HCT116 (cell line): ENCODE results near the gene TPT1. TPM values are rescaled to one million over a fixed set of nuclear protein-coding genes. Genes with fewer than 3 reads are reported as not detected.

Experiments
- ATAC-seq: fragments of 200-7000 bp; cut with Tn5 transposase; 2 replicates; pipeline ENCODE4 v1.9.1; 2020; ENCODE audit warnings: mild to moderate bottlenecking, moderate library complexity
- BruUV-seq: library from RNA; stranded (reverse); fragments of 400-500 nt; replicated peaks from 2 replicates; lab custom pipeline; 2021; lab: Mats Ljungman, UMichigan
- CTCF ChIA-PET: fragments of 300-600 bp; sonication (Branson Sonifier 250); formaldehyde crosslinking; loops from one replicate; lab custom pipeline; 2021; ENCODE audit warnings: antibody characterized with exemption; lab: Charles Lee
- POLR2A ChIA-PET: fragments of 300-600, 350-600 bp; sonication (Branson Sonifier 250); formaldehyde crosslinking; loops from one replicate; lab custom pipeline; 2021; ENCODE audit warnings: antibody characterized with exemption; lab: Charles Lee
- RAD21 ChIA-PET, 2 experiments: fragments of 300-600 bp; sonication (Branson Sonifier 250); formaldehyde crosslinking; loops; one replicate each; lab custom pipeline; 2023; ENCODE audit warnings: low total read pairs in 2 of 2; ENCODE audit not compliant: uncharacterized antibody in 2 of 2, unreplicated experiment in 2 of 2, low non-redundant PET in 1 of 2; lab: Charles Lee
- DNase-seq: peaks from one replicate; pipeline ENCODE4 v3.0.0-alpha.2; 2010; ENCODE audit warnings: low read depth, low spot score
- H2AFZ ChIP-seq: fragments of 200-600 bp; shearing (Covaris generic), sonication (generic); 2 replicates; pipeline ENCODE4 v1.6.1; 2017; ENCODE audit warnings: low read depth, mixed run types, mixed read lengths, antibody characterized with exemption, low read length; ENCODE audit not compliant: poor library complexity, severe bottlenecking
- H3K27ac ChIP-seq: 2 replicates; pipeline ENCODE4 v1.5.1; 2012; ENCODE audit warnings: low read depth, low read length
- H3K27me3 ChIP-seq: fragments of 200-600 bp; sonication (generic); 2 replicates; pipeline ENCODE4 v1.6.1; 2016; ENCODE audit warnings: mixed run types, low read length, mixed read lengths; ENCODE audit not compliant: insufficient read depth
- H3K36me3 ChIP-seq, 2 experiments: fragments of 200-500 bp in 1 of 2; fragments of 200-600 bp in 1 of 2; sonication (Bioruptor generic) in 1 of 2; sonication (generic) in 1 of 2; 2 replicates each; pipeline versions ENCODE4 v1.5.1 to v1.6.1; 2014 to 2016; ENCODE audit warnings: low read length in 2 of 2, inconsistent platforms in 1 of 2, mixed read lengths in 1 of 2, mixed run types in 1 of 2; ENCODE audit not compliant: insufficient read depth in 2 of 2, control insufficient read depth in 1 of 2
- H3K4me1 ChIP-seq, 2 experiments: fragments of 200-600 bp in 1 of 2; sonication (generic) in 1 of 2; 2 replicates each; pipeline versions ENCODE4 v1.5.1 to v1.6.1; 2012 to 2017; ENCODE audit warnings: low read length in 2 of 2, inconsistent platforms in 1 of 2, mild to moderate bottlenecking in 1 of 2, mixed read lengths in 1 of 2, mixed run types in 1 of 2, moderate library complexity in 1 of 2; ENCODE audit not compliant: insufficient read depth in 2 of 2, control insufficient read depth in 1 of 2
- H3K4me2 ChIP-seq: fragments of 200-600 bp; sonication (generic); 2 replicates; pipeline ENCODE4 v1.6.1; 2017; ENCODE audit warnings: mixed run types, low read length, mixed read lengths
- H3K4me3 ChIP-seq, 2 experiments: fragments of 200-600 bp in 1 of 2; sonication (generic) in 1 of 2; replicated peaks in 1 of 2; 2 replicates each; pipeline ENCODE4 v1.5.1; 2011 to 2016; ENCODE audit warnings: low read length in 2 of 2, control low read depth in 1 of 2, low read depth in 1 of 2, mild to moderate bottlenecking in 1 of 2, mixed read lengths in 1 of 2, mixed run types in 1 of 2
- H3K79me2 ChIP-seq: fragments of 200-600 bp; sonication (generic); 2 replicates; pipeline ENCODE4 v1.6.1; 2017; ENCODE audit warnings: mild to moderate bottlenecking, mixed run types, low read length, moderate library complexity, mixed read lengths; ENCODE audit not compliant: insufficient read depth
- H3K9ac ChIP-seq: fragments of 200-600 bp; sonication (generic); 2 replicates; pipeline ENCODE4 v1.6.1; 2016; ENCODE audit warnings: low read length, mixed read lengths
- H3K9me2 ChIP-seq: fragments of 200-600 bp; sonication (generic), shearing (Covaris generic); 2 replicates; pipeline ENCODE4 v1.6.1; 2017; ENCODE audit warnings: mixed run types, mild to moderate bottlenecking, moderate library complexity; ENCODE audit not compliant: insufficient read depth
- H3K9me3 ChIP-seq, 2 experiments: fragments of 200-500 bp in 1 of 2; fragments of 200-600 bp in 1 of 2; sonication (Bioruptor generic) in 1 of 2; sonication (generic) in 1 of 2; 2 replicates each; pipeline ENCODE4 v1.6.1; 2014 to 2017; ENCODE audit warnings: low read length in 2 of 2, mixed read lengths in 2 of 2, inconsistent platforms in 1 of 2, low read depth in 1 of 2, mild to moderate bottlenecking in 1 of 2, mixed run types in 1 of 2, moderate library complexity in 1 of 2; ENCODE audit not compliant: control insufficient read depth in 1 of 2, insufficient read depth in 1 of 2
- H4K20me1 ChIP-seq: fragments of 200-600 bp; sonication (generic), shearing (Covaris generic); 2 replicates; pipeline ENCODE4 v1.6.1; 2017; ENCODE audit warnings: mixed run types, mild to moderate bottlenecking, moderate library complexity; ENCODE audit not compliant: insufficient read depth
- CBX3 ChIP-seq: IDR thresholded peaks from 2 replicates; pipeline ENCODE4 v1.6.1; 2012; ENCODE audit warnings: low read depth
- ELF1 ChIP-seq: IDR thresholded peaks from 2 replicates; pipeline ENCODE4 v1.6.1; 2012; ENCODE audit warnings: low read depth, borderline replicate concordance
- EZH2phosphoT487 ChIP-seq: fragments of 200-600 bp; IDR thresholded peaks from 2 replicates; pipeline ENCODE4 v1.6.1; 2018; ENCODE audit warnings: antibody characterized with exemption, borderline replicate concordance
- FOSL1 ChIP-seq: IDR thresholded peaks from 2 replicates; pipeline ENCODE4 v1.6.1; 2012; ENCODE audit warnings: low read depth
- JUND ChIP-seq: IDR thresholded peaks from 2 replicates; pipeline ENCODE4 v1.6.1; 2012
- RAD21 ChIP-seq: IDR thresholded peaks from 2 replicates; pipeline ENCODE4 v1.6.1; 2012; ENCODE audit warnings: low read depth, mild to moderate bottlenecking
- SP1 ChIP-seq: IDR thresholded peaks from 2 replicates; pipeline ENCODE4 v1.6.1; 2012; ENCODE audit warnings: low read depth
- ZBTB33 ChIP-seq: IDR thresholded peaks from 2 replicates; pipeline ENCODE4 v1.6.1; 2011; ENCODE audit warnings: mild to moderate bottlenecking, low read length, moderate library complexity; ENCODE audit not compliant: insufficient replicate concordance; ENCODE audit errors: extremely low read depth
- intact Hi-C: fragments of 100-400 bp; cut with micrococcal nuclease; formaldehyde crosslinking; loops from 2 replicates; pipeline ENCODE4 v1.10.0; 2022
- total RNA-seq: library from RNA; stranded (reverse); gene quantifications from one replicate; pipeline ENCODE4 v1.2.1, GENCODE V29; 2021; ENCODE audit not compliant: unreplicated experiment
- TF ChIP-seq, protein P1 (sequence below), 3 experiments: fragments of 200-600 bp in 1 of 3; sonication (generic) in 1 of 3; IDR thresholded peaks in 2 of 3; conservative IDR thresholded peaks in 1 of 3; 2 replicates each; pipeline ENCODE4 v1.5.1; 2012 to 2017; ENCODE audit warnings: low read depth in 2 of 3, low read length in 2 of 3, antibody characterized with exemption in 1 of 3, borderline replicate concordance in 1 of 3, control low read depth in 1 of 3, mild to moderate bottlenecking in 1 of 3, mixed read lengths in 1 of 3, mixed run types in 1 of 3, moderate library complexity in 1 of 3; ENCODE audit not compliant: insufficient read depth in 1 of 3
- TF ChIP-seq, protein P2 (sequence below): IDR thresholded peaks from 2 replicates; pipeline ENCODE4 v1.6.1; 2012

Gene TPT1
- total RNA-seq, 1 experiment from 2014 or later: 2,859 TPM

GRCh38 chr13:45301263-45301662, 39.7 kb downstream of the TPT1 start (continued):
- TF ChIP-seq, protein P1, sequence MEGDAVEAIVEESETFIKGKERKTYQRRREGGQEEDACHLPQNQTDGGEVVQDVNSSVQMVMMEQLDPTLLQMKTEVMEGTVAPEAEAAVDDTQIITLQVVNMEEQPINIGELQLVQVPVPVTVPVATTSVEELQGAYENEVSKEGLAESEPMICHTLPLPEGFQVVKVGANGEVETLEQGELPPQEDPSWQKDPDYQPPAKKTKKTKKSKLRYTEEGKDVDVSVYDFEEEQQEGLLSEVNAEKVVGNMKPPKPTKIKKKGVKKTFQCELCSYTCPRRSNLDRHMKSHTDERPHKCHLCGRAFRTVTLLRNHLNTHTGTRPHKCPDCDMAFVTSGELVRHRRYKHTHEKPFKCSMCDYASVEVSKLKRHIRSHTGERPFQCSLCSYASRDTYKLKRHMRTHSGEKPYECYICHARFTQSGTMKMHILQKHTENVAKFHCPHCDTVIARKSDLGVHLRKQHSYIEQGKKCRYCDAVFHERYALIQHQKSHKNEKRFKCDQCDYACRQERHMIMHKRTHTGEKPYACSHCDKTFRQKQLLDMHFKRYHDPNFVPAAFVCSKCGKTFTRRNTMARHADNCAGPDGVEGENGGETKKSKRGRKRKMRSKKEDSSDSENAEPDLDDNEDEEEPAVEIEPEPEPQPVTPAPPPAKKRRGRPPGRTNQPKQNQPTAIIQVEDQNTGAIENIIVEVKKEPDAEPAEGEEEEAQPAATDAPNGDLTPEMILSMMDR (IDR thresholded peaks at IDR 0.05 in 2 of 3, conservative IDR thresholded peaks at IDR 0.05 in 1 of 3; ENCODE audit: borderline replicate concordance in 1 of 3, insufficient read depth in 1 of 3, low read depth in 2 of 3, low read length in 2 of 3): no peak
- TF ChIP-seq FOSL1 (no peak), RAD21 (no peak), ELF1 (no peak), SP1 (no peak), EZH2phosphoT487 (no peak)

GRCh38 chr13:45300190-45300985, 40.6 kb downstream of the TPT1 start:
- RAD21 ChIA-PET: no interaction called here
- CTCF ChIA-PET: interaction anchor here (1.1 kb wide), 1 partner anchor 19 kb away, joined by 3 read pairs; no protein-coding TSS in a partner anchor
- Histone ChIP-seq H4K20me1 (no peaks in the 10 kb centered on the region), H3K36me3 (no peaks in the 10 kb centered on the region), H3K9me2 (no peaks in the 10 kb centered on the region), H3K27me3 (no peaks in the 10 kb centered on the region), H2AFZ (no peak overlapping the region), H3K4me3 (no peak overlapping the region), H3K27ac (no peak overlapping the region), H3K9me3 (no peaks in the 10 kb centered on the region), H3K79me2 (no peaks in the 10 kb centered on the region), H3K4me1 (peaks cover 0 to 7% of the 10 kb centered on the region in 2 experiments; a peak in 1 of 4 replicates)
- DNase-seq: no peak
- POLR2A ChIA-PET: no interaction called here
- intact Hi-C loops: loop anchor here (10.0 kb wide), 2 partner anchors 816 to 1396 kb away; no protein-coding TSS in a partner anchor
- TF ChIP-seq CBX3: no peak
- no peak for TF ChIP-seq RAD21
- TF ChIP-seq JUND: no peak
- no peak for TF ChIP-seq ZBTB33
- TF ChIP-seq, protein P2, sequence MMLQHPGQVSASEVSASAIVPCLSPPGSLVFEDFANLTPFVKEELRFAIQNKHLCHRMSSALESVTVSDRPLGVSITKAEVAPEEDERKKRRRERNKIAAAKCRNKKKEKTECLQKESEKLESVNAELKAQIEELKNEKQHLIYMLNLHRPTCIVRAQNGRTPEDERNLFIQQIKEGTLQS: no peak
- TF ChIP-seq, all 23 proteins: peak for 0
- Histone ChIP-seq H3K9ac (no peak overlapping the region), H3K4me2 (no peak overlapping the region)
- no TSS peak for BruUV-seq
- ATAC-seq: no peak
